ENCODE data around the gene BRD7.
A peak's percentile ranks its signal among the peaks of the same experiment; 100 is the strongest.

Gene BRD7

DNA sequence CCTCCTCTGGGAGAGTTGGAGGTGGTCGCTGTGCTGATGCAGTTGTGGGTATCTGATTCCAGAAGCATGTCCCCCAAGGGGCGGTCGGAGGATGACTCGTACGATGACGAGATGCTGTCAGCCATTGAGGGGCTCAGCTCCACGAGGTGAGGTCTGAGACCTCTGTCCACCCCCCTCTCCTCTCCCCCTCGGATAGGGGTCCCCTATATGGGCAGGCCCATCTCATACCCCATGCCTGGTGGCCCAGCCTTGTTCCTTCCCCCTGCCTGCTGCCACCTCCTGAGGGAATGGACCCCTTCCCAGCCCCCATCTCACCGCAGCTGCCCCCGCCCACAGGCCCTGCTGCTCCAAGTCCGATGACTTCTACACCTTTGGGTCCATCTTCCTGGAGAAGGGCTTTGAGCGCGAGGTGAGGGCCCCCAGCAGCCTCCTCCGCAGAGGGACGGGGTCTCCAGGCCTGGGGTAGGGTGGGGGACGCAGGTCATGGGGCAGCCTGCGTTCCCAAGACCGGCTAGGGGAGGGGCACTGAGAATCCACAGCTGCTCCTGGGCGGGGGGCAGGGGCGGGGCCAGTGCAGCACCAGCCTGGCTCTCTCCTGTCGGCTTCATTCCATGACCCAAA lies 63.2 kb downstream of the BRD7 start:
- Mint-ChIP-seq H3K36me3 (ENCODE audit: low read depth) (peaks cover 100% of the 10 kb centered on the region), H3K27me3 (no peaks in the 10 kb centered on the region), H3K27ac (no peak overlapping the region), H3K4me3 (no peak overlapping the region), H3K4me1 (ENCODE audit: low read depth) (peaks cover 48% of the 10 kb centered on the region), H3K9me3 (no peaks in the 10 kb centered on the region)
- intact Hi-C loops (cut with micrococcal nuclease): no loop called here

DNA sequence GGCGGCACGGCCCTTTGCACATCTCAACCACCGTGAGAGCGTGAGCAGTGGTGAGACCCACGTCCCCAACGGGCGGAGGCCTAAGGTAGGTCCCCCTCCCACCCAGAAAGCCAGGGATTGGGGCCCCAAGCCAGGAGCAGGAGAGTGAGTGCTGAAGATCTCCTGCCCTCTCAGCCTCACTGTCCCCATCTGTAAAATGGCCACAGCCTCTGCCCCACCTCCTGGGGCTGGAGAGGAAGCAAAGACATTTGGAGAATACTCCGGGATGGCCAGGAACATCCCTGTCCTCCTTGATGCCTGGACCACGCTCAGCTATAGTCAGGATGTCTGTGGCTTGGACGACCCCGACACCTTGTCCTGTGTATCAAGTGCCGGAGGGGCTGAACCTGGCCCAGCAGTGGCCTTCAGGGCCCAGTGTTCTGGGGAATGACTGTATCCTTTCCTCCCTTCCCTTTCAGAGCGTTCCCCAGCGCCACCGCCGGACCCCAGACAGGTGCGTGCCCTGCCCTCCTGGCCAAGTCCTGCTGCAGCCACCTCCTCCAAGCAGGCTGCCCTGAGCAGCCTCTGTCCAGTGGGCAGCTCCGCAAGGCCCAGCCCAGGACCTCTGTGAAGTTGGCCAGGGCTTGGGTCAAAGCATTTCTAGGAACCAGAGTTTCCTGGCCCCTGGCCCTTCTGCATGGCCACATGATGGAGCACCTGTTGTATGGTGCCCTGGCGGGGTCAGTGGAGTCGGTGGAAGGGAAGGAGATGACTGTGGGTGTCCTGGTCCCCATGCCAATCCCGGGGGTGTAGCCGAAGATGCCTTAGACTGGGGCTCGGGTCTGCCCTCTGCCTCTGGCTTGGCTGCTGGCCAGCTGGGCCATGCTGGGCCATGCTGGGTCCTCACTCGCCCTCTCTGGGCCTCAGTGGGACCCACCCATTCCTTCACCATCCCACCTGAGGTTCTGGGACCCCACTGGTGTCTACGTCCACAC lies 64.0 kb downstream of the BRD7 start:
- H3K4me3 Mint-ChIP-seq: no peak overlapping the region
- no peak overlapping the region for H3K27ac Mint-ChIP-seq
- H3K36me3 Mint-ChIP-seq (ENCODE audit: low read depth): peaks cover 100% of the 10 kb centered on the region

DNA sequence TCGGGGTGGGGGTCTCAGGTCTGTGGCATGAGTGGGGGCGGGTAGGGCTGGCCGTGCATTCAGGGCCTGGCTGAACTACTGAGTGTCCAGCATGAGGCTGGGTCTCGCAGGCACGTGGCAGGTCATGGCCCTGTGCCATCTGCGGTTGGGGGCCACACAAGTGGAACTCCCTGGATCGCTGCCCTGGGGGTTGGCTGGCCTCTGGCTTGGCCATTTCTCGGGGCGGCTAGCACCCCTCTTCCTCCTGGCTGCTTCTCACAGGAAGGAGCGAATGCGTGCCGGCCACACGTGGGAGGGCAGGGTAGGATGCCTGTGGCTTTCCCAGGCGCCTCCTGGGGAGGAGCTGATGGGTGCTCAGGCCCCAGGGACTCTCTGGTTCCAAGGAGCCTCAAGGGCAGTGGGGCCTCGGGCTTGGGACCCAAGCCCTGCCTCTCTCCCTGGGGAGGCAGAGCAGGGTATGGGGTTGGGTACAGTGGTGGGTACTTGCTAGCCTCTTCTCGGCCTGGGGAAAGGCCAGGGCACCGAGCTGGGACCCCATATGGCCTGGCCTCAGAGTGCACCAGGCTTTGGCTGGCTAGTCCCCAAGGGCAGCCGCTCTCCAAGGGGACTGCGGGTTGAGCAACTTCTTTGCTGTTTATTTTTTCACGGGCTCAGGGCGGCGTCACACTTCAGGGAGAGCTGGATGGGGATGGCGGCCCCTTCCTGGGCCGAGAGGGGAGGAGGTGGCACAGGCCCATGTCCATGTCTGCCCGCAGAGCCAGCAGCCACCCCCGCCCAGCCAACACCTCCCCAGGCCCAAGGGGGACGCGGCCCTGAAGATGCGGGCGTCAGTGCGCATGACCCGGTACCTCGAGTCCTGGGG lies 65.0 kb downstream of the BRD7 start:
- Mint-ChIP-seq H3K4me3 (no peak overlapping the region), H3K36me3 (ENCODE audit: low read depth) (peaks cover 100% of the 10 kb centered on the region), H3K27ac (peak overlapping the region; percentile 53), H3K9me3 (no peaks in the 10 kb centered on the region), H3K4me1 (ENCODE audit: low read depth) (peaks cover 33% of the 10 kb centered on the region), H3K27me3 (no peaks in the 10 kb centered on the region)
- intact Hi-C loops (cut with micrococcal nuclease): no loop called here

More for the DNA sequence above, 64.0 kb downstream of the BRD7 start:
- Mint-ChIP-seq H3K9me3 (no peaks in the 10 kb centered on the region), H3K4me1 (ENCODE audit: low read depth) (peaks cover 42% of the 10 kb centered on the region), H3K27me3 (no peaks in the 10 kb centered on the region)
- intact Hi-C loops (cut with micrococcal nuclease): no loop called here

DNA sequence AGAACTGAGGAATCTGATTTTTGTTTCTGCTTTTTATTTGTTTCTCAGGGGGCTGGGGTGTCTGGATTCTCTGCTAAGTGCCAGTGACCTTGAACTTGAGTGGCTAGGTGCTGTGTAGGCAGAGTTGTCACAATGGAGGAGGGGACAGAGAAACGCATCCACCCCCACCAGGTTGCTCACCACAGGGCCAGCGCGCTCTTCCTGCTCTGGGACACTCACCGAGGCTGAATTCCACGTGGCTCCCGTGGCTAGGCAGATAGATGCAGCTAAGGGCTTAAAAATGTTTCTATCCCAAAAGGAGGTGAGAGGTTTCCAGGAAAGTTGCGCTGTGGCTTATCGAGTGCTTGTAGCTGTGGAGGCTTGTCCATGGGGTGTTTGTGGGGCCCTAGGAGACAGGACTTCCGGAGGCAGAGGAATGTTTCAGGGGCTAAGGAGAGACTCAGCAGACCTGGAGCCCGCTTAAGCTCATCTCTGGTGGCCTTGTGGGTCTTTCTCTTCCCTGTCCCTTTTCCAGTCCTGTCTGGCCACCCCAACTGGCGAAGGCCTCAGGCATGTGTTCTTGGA lies 65.7 kb downstream of the BRD7 start:
- H3K36me3 Mint-ChIP-seq (ENCODE audit: low read depth): peaks cover 100% of the 10 kb centered on the region
- H3K27me3 Mint-ChIP-seq: no peaks in the 10 kb centered on the region
- peak overlapping the region; percentile 53 for H3K27ac Mint-ChIP-seq
- H3K9me3 Mint-ChIP-seq: no peaks in the 10 kb centered on the region
- intact Hi-C loops (cut with micrococcal nuclease): no loop called here
- H3K4me3 Mint-ChIP-seq: no peak overlapping the region
- peaks cover 30% of the 10 kb centered on the region for H3K4me1 Mint-ChIP-seq (ENCODE audit: low read depth)

DNA sequence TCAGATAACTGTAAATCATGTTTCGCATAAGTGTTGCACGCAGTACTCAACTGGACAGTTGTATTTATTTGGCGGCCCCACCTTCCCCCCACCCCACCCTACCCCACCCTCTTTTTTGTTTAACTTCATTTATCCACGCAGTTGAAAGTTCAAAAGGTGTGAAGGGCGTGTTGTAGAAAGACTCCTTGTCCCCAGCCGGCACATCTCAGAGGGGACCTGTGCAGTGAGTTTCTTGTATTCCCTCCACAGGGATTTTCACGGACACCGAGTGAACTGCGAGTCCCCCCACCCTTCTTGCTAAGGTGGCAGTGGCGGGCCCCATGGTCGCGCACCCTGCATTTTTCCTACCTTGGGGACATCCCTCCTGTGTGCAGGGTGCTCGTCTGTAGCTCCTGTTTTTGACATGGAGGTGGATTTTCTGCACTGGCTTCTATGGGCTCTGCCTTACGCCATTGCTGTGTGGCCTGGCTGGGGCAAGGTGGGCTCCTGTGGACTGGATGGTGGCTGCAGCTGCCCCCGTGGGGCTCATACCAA lies 66.2 kb downstream of the BRD7 start:
- intact Hi-C loops (cut with micrococcal nuclease): no loop called here
- H3K27ac Mint-ChIP-seq: peak overlapping the region; percentile 67
- no peaks in the 10 kb centered on the region for H3K9me3 Mint-ChIP-seq
- peaks cover 100% of the 10 kb centered on the region for H3K36me3 Mint-ChIP-seq (ENCODE audit: low read depth)
- H3K4me3 Mint-ChIP-seq: no peak overlapping the region
- H3K4me1 Mint-ChIP-seq (ENCODE audit: low read depth): peaks cover 31% of the 10 kb centered on the region
- H3K27me3 Mint-ChIP-seq: no peaks in the 10 kb centered on the region

DNA sequence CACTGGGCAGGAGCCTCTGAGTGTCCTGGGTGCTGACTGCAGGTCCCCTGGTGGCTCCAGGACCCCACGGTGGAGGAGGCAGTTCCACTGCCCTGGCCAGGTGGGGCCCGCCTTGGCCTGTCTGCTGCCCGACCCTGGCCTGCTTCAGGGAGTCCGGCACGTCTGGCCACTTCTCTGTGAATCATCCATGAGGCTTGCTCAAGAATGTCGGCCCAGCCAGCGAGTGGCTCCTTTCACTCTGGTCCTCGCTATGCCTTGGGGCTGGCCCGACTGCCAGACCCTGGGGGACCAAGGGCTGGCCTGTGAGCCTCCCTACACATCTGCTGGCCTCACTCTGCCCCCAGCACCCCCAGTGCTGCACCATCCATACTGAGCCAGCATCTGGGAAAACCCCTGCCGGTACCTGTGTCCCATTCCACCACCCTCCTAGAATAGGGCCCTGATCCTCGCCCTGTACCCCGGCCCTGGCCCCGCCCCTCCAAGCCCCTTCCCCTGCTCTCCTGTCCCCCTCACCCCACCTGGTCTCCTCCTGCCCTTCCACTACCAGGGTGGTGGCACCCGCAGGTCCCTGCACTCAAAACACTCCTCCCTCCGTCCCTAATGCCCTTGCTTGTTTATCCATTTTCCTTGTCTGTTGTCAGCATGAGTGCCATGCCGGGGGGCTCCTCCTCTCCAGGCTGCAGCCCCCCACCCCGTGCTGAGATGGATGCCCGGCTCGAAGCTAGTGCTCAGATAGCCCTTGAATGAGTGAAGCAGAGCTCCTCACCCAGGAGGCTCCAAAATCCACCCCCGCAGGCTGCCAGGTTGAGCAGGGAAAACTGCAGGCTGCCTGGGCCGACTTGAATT lies 66.9 kb downstream of the BRD7 start:
- Mint-ChIP-seq H3K36me3 (ENCODE audit: low read depth) (peaks cover 100% of the 10 kb centered on the region), H3K4me3 (no peak overlapping the region), H3K4me1 (ENCODE audit: low read depth) (peaks cover 34% of the 10 kb centered on the region), H3K27me3 (no peaks in the 10 kb centered on the region), H3K9me3 (no peaks in the 10 kb centered on the region), H3K27ac (peak overlapping the region; percentile 67)
- intact Hi-C loops (cut with micrococcal nuclease): no loop called here

DNA sequence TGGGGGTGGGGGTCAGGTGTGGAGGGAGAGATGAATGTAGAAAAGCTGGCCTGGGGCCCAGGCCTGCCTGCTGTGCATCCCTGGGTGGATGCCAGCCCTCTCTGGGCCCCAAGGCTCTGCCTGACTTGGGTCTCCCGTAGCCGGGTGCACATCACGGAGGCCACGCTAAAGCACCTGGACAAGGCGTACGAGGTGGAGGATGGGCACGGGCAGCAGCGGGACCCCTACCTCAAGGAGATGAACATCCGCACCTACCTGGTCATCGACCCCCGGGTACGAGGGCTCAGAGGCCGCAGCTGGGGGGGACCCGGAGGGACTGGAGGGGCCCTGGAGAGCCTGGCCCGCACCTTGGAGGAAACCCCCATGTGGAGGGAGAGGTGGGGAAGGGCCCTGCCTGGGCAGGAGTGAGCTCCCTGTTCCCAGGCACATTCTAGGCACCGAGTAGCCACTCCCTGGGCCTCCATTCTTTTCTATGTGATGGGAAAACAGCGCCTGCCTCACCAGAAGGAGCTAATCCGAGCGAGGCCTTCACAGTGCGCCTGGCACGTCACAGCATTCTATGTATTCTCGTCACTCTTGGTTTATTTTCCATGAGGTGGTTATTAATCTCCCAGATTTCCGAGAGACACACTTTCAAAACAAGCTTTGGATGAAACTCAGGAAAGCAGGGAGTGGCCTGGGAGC lies 67.7 kb downstream of the BRD7 start:
- Mint-ChIP-seq H3K36me3 (ENCODE audit: low read depth) (peaks cover 100% of the 10 kb centered on the region), H3K27ac (peak overlapping the region; percentile 63)

DNA sequence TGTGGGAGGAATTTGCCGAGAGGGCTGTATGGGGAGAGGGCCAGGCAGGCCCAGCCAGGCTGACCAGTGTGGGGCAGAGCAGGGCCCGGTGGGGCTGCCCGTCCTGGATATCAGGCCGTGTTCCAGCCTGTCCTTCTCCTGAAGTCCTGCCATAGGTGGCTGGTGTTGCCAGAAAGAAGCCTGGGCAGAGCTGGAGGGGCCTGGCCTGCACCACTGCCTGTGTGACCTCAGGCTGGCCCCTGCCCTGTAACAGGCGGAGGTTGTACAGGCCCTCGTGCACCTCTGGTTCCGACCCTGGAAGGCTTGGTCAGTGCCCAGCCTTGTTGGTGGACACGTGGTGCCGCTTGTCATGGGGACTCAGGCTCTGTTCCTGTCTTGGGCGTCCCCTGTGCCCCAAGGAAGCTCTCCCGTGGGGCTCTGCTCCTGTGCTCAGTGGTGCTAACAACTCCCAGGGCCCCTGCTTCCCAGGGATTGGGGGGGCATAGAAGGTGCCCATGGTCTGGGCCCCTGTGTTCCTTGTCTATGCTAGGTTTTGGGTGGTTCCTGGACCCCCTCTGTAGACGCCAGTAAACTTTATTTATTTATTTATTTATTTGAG lies 69.2 kb downstream of the BRD7 start:
- Mint-ChIP-seq H3K36me3 (ENCODE audit: low read depth) (peaks cover 100% of the 10 kb centered on the region), H3K27ac (no peak overlapping the region), H3K27me3 (no peaks in the 10 kb centered on the region), H3K4me3 (no peak overlapping the region), H3K9me3 (no peaks in the 10 kb centered on the region), H3K4me1 (ENCODE audit: low read depth) (peaks cover 31% of the 10 kb centered on the region)
- intact Hi-C loops (cut with micrococcal nuclease): no loop called here

More for the DNA sequence above, 67.7 kb downstream of the BRD7 start:
- intact Hi-C loops (cut with micrococcal nuclease): no loop called here
- H3K4me1 Mint-ChIP-seq (ENCODE audit: low read depth): peaks cover 29% of the 10 kb centered on the region
- no peaks in the 10 kb centered on the region for H3K9me3 Mint-ChIP-seq
- no peaks in the 10 kb centered on the region for H3K27me3 Mint-ChIP-seq
- no peak overlapping the region for H3K4me3 Mint-ChIP-seq

DNA sequence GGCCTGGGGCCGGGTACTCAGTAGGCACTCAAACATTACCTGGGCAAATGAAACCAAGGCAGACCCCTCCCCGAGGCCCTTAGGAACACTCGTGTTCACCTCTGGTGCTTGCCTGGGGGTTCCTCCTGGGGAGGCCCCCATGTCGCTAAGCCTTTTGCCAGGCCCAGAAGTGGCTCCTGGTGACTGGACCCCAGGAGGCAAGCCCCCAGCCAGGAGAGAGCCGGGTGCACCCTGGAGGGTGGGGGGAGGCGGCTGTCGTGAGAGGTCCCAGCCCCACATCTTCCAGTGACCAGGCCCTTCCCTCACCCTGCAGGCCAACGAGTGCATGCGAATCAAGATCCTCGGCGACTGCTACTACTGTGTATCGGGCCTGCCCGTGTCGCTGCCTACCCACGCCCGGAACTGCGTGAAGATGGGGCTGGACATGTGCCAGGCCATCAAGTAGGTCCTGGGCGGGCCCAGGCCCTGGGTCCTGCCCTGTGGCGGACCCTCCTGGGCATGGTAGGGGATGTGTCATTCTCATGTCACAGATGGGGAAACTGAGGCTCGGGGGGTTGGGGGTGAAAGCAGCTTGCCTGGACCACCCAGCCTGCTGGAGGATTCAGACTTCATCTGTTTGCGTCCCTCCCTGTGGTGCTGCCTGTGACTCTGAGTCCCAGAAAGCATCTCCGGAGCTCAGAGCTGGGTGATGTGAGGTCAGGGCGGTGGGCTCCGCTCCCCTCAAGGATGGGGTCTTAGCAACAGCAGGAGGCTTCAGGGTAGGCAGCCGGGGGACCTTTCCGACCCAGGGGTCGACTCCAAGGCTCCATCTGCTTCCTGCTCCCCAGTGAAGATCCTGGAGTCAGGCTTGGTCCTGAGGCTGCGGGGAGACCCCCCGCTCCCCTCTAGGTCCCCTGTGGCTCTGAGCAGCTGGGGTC lies 69.9 kb downstream of the BRD7 start:
- intact Hi-C loops (cut with micrococcal nuclease): no loop called here
- Mint-ChIP-seq H3K27ac (no peak overlapping the region), H3K4me1 (ENCODE audit: low read depth) (peaks cover 37% of the 10 kb centered on the region), H3K27me3 (no peaks in the 10 kb centered on the region), H3K4me3 (no peak overlapping the region), H3K9me3 (no peaks in the 10 kb centered on the region), H3K36me3 (ENCODE audit: low read depth) (peaks cover 100% of the 10 kb centered on the region)

DNA sequence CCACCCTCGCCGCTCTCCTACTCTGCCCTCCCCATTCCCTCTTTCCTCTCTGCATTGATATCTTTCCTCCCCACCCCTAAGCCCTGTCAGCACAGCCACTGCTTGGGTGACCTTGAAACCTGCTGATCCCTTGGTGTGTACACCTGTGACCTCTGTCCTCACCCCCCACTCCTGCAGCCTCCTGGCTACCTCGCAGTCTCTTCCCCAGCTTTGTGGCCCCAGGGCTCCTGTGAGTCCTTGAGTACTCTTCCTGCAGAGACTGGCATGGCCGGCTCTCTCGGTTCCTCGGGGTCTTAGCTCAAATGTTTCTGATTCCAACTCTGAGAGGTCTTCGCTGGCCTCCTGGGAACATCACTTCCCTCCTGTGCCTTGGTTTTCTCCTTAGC lies 70.7 kb downstream of the BRD7 start:
- no peak overlapping the region for H3K27ac Mint-ChIP-seq

DNA sequence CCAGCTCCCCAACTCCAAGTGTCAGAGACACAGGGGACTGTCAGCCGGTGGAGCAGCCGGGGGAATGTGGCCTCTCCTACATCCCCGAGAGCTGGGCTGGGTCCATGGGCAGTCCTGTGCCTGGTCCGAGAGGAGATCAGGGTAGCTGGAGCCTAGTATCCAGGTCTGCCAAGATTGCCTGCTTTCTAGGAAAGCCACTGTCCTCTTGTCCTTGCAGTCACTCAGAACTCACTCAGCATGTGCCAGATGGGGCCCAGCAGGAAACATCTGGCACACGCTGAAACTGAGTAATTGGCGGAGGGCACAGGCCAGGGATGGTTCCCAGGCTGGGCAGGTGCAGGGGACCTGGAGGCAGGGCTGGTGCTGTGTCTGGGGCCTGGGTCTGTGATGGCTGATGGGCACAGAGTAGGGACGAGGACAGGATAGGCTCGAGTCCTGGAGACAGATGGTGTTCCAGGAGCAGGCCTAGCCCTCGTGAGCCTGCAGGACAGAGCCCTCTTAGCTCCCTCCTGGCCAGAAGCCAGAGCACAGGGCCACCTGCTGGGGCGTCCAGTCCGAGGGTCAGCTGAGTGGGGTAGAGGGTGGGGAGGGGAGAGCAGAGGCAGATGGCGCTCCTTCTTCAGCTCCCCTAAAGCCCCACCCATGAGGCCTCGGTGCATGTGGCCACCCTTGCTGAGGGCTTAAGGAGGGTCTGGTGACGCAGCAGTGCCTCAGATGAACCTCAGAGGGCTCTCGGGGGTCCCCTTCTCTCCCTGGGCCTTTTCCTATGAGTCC lies 71.3 kb downstream of the BRD7 start:
- no peaks in the 10 kb centered on the region for H3K27me3 Mint-ChIP-seq
- H3K4me1 Mint-ChIP-seq (ENCODE audit: low read depth): peaks cover 43% of the 10 kb centered on the region
- no peak overlapping the region for H3K4me3 Mint-ChIP-seq
- H3K9me3 Mint-ChIP-seq: no peaks in the 10 kb centered on the region
- peak overlapping the region; percentile 48 for H3K27ac Mint-ChIP-seq
- intact Hi-C loops (cut with micrococcal nuclease): no loop called here
- H3K36me3 Mint-ChIP-seq (ENCODE audit: low read depth): peaks cover 100% of the 10 kb centered on the region

More for the DNA sequence above, 70.7 kb downstream of the BRD7 start:
- intact Hi-C loops (cut with micrococcal nuclease): no loop called here
- Mint-ChIP-seq H3K4me1 (ENCODE audit: low read depth) (peaks cover 38% of the 10 kb centered on the region), H3K9me3 (no peaks in the 10 kb centered on the region), H3K4me3 (no peak overlapping the region), H3K27me3 (no peaks in the 10 kb centered on the region), H3K36me3 (ENCODE audit: low read depth) (peaks cover 100% of the 10 kb centered on the region)
